COLO668 (cell line): ENCODE measurements around the gene PLCG1.

ENCODE experiments used
- DNase-seq: peaks from one replicate; lab custom pipeline; 2025; ENCODE audit not compliant: unreplicated experiment; lab: John Stamatoyannopoulos, UW

PLCG1 gene

GRCh38 chr20:41141153-41141815 is 3.9 kb downstream of the PLCG1 start:
- no peak for DNase-seq

DNA sequence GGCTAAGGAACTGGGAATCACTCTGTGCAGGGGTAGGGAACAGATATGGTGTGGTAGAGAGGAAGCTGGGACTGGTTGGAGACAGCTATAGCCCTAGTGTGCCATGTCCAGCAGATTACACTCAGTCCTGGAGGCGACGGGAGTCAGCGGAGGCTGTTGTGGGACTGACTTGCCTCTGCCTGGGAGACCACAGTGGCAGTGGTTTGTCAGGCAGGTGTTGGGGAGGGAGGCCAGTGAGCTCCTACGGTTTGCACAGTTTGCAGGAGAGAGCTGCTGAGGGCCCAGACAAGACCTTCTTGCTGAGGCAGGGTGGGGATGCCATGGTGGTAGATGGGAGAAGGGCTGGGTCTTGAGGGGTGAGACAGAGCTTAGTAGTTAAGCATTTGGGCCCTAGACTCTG is 4.9 kb downstream of the PLCG1 start:
- no peak for DNase-seq

DNA sequence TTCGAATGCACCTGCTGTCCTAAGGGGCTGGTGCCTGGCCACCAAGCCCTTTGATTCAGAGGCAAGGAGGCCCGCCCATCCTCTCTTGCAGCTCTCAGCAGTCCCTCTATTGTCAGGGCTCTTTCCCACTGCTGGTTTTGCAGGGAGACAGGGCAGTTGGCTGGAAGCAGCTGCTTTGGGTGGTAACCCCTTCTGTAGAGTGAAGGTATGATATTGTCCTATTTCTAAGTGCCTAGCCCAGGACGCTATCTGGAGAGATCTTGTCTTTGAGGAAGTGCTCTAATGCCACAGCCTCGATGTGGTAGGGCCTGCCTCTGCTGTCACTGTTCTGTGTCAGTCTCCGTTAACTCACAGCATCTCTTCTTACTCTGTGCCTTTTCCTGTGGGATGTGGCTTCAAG is 5.6 kb downstream of the PLCG1 start:
- DNase-seq = no peak

- DNase-seq = no peak
These were observed 6.0 kb downstream of the PLCG1 start for GRCh38 chr20:41143354-41143753.

DNA sequence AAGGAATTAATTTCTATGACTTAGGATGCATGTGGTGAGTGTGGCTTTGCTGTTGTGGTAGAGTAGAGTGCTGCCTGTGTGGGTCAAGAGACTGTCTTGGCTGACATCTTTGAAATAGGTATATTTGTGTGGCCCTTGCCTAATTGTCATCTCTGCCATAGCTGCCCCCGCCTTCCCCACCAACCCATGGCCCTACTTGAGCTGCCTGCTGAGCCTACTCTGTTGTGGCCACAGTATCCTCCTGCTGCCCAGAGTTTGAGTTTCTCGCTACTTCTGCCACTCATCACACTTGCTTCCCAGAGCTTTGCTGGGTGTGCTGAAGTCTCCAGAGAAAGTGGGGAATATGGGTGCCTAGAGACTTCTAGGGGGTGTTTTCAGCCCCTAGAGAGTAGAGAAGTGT is 8.0 kb downstream of the PLCG1 start:
- DNase-seq = no peak

DNA sequence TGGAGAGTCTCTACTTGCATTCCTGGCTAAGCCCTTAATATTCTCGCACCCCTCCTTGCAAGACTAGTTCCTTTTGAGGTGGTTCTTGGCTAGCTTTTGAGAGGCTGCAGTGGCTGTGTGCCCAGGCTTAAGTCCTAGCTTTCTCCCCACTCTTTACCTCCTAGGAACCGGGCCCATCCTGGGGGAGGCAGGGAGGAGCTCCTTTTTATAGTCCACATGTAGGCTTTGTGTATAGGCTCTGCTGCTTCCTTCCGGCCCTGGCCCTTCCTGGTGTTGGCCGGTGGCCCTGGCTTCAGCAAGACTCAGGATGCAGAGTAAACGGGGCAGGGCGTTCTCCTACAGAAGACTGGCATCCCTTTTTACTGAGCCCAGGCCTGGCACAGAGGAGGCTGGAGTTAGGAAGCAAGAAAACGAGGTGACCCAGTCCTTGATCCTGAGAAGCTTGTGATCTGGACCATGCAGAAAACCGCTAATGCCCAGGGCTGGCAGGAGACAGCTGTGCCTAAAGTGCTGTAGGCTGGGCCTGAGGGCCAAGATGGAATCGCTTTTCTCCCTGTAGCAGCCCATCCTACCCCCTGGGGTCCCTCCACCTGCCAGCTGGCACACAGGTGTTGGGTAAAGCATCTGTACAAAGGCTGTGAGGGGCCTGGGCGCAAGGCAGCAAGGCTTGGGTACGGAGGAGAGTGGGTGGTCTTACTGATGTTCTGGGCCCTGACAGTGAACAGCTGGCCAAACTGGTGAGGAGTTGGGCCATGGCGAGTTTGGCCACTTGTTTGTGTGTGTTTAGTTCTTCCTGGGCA is 8.7 kb downstream of the PLCG1 start:
- no peak for DNase-seq

- DNase-seq = no peak
These were observed 10.4 kb downstream of the PLCG1 start for GRCh38 chr20:41147767-41148191.

DNA sequence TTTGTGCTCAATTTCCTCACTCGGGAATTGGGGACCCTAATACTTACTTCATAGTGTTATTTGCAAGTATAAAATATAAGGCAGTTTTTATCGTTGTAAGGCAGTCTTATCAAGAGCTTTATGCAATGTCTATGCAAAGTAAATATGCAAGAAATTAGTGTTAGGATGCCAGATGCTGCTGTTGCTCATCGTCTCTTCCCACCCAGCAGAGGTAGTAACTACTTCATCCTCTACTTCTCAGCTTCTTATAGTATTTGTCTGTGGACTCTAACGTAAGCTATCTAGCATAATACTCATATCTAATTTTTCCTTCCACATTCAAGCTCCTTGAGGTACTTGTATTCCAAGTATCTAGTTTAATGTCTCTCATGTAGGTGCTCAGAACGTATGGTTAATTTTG is 11.6 kb downstream of the PLCG1 start:
- no peak for DNase-seq

DNA sequence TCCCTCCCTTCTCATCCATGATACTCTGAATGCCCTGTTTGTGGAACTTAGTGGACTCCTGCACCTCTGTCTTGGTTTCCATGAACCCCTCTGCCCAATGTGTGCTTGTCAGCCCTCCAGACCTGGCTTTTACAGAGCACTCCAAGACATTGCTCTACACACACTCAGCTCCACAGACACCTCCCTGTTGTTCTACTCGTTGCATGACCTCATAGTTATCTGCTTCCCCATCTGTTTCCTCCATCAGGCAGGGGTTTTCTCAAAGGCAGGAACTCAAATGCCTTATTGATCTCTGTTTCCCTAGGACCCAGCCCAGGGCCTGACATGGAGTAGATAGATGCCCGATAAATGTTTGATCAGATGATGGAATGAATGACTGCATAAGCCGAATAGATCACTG is 13.3 kb downstream of the PLCG1 start:
- DNase-seq = no peak

GRCh38 chr20:41151134-41151869 is 14.0 kb downstream of the PLCG1 start:
- no peak for DNase-seq

DNA sequence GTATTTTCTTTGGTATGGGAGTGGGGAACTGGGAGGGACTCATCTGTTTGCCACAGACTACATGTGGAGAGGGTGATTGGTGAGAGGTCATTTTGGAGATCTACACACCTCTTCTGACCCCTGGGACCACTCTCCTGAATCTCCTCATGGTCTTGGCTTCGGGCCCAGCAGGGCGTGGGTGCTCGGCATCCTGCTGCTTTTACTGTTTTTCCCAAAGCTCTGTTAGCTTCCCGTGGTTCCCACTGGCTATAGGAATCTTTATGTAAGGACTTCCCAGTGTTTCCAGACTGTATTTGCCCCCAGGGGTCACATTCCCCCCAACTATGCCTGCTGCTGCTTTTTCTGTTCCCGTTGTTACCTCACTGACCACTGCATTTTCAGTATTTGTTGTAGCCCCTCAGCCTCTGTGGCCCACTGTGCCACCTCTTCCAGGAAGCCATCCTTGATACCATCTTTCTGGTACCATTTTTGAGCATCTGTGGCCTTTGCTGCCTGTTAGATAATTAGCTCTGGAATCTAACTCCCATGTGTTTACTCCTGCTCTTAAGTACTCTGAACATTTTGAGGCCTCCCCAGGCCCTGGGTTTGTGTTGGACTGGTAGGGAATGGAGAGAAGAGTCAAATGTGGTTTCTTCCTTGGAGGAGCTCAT is 14.9 kb downstream of the PLCG1 start:
- no peak for DNase-seq

DNA sequence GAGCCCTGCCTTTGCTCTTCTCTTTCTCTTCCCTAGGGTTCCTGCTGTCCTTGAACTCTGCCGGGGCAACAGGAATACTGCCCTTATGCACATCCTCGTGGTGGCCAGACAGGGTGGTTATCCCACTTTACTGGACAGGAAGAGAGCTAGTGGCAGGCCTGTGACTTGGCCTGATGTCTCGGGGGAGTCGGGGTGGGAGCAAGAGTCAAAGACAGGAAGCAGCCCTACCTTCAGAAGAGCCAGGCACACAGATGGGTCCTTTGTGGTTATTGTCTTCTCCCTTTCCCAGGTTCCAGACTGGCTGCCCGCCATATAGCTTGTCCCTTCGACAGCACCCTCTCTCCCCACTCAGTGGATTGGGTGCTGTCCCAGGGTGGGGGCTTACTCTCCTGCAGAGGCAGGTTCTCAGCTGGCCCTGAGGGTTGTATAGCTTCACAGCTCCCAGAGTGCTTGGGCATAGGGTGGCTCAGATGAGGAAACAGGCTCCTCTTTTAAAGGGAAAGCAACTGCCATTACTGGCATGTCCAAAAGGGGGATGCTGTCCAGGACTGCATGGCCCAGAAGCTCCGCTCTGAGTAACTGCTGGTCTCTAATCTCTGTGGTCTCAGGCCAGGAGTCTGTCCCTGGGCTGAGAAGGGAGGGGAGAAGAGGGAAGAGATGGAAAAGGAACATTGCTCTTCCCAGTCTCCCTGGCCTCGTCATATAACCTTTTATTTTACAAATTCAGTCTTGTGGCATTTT is 17.3 kb downstream of the PLCG1 start:
- no peak for DNase-seq

GRCh38 chr20:41155261-41155660 is 17.9 kb downstream of the PLCG1 start:
- DNase-seq = no peak

GRCh38 chr20:41158082-41158625 is 20.8 kb downstream of the PLCG1 start:
- DNase-seq = no peak

GRCh38 chr20:41159547-41159946 is 22.2 kb downstream of the PLCG1 start:
- no peak for DNase-seq

- no peak for DNase-seq
These were observed 23.3 kb downstream of the PLCG1 start for GRCh38 chr20:41160686-41161085.

DNA sequence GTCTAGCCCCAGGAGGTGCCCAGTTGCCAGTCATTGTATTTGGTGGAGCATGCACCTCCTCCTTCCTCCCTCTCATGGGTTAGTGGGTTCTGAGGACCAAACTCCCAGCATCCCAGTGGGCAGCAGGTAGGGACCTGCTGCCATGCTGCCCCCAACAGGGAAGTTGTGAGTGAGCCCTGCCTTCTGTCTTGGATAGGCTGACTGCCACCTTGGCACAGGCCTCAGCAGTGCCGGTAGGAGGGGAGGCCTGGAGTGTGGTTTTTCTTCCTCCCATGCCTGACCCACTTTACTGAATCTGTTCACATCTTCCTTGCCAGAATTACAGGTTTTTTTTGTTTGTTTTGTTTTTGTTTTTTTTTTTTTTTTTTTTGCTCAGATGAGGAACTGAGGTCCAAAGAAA is 24.5 kb downstream of the PLCG1 start:
- no peak for DNase-seq

GRCh38 chr20:41162396-41162795 is 25.1 kb downstream of the PLCG1 start:
- no peak for DNase-seq

DNA sequence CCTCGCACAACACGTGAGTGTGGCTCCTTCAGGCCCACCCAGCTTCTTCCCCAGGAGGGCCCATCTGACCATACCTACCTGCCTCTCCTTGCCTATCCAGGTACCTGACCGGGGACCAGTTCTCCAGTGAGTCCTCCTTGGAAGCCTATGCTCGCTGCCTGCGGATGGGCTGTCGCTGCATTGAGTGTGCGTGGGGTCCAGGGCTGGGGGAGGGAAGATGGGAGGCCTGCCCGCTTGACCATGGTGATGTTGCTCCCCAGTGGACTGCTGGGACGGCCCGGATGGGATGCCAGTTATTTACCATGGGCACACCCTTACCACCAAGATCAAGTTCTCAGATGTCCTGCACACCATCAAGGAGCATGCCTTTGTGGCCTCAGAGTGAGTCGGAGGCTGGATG is 26.5 kb downstream of the PLCG1 start:
- DNase-seq = no peak
